H9 (cell line): ENCODE data around the gene C1QTNF1. TPM values are rescaled to one million over a fixed set of nuclear protein-coding genes. Genes with fewer than 3 reads are reported as not detected.
A peak's percentile ranks its signal among the peaks of the same experiment; 100 is the strongest.

Source experiments
- DNase-seq: peaks from one replicate; pipeline ENCODE4 v3.0.0-alpha.2; 2017
- H2AFZ ChIP-seq: one replicate; pipeline ENCODE4 v1.6.1; 2013; ENCODE audit warnings: mild to moderate bottlenecking, low read length, control low read depth, moderate library complexity
- H2AK5ac ChIP-seq: 2 replicates; pipeline ENCODE4 v1.6.1; 2013; ENCODE audit warnings: low read length, control low read depth, mixed read lengths; ENCODE audit not compliant: insufficient read length
- H2BK120ac ChIP-seq: one replicate; pipeline ENCODE4 v1.6.1; 2013; ENCODE audit warnings: low read depth, mild to moderate bottlenecking, low read length, control low read depth, inconsistent platforms; ENCODE audit not compliant: poor library complexity, severe bottlenecking
- H2BK12ac ChIP-seq: 2 replicates; pipeline ENCODE4 v1.6.1; 2013; ENCODE audit warnings: low read length, control low read depth, mixed read lengths, low read depth; ENCODE audit not compliant: insufficient read length
- H2BK15ac ChIP-seq: 2 replicates; pipeline ENCODE4 v1.6.1; 2013; ENCODE audit warnings: low read depth, low read length, control low read depth
- H2BK20ac ChIP-seq: one replicate; pipeline ENCODE4 v1.6.1; 2013; ENCODE audit warnings: low read depth, mild to moderate bottlenecking, low read length, control low read depth, inconsistent platforms; ENCODE audit not compliant: poor library complexity, severe bottlenecking
- H2BK5ac ChIP-seq: 2 replicates; pipeline ENCODE4 v1.6.1; 2013; ENCODE audit warnings: low read length, control low read depth, mixed read lengths; ENCODE audit not compliant: insufficient read length
- H3K14ac ChIP-seq: 2 replicates; pipeline ENCODE4 v1.6.1; 2013; ENCODE audit warnings: low read length, control low read depth; ENCODE audit not compliant: insufficient read depth
- H3K18ac ChIP-seq: 2 replicates; pipeline ENCODE4 v1.6.1; 2013; ENCODE audit warnings: low read depth, mild to moderate bottlenecking, mixed read lengths, low read length, control low read depth; ENCODE audit not compliant: insufficient read length
- H3K23ac ChIP-seq: 2 replicates; pipeline ENCODE4 v1.6.1; 2013; ENCODE audit warnings: low read length, control low read depth, mixed read lengths, low read depth; ENCODE audit not compliant: insufficient read length
- H3K23me2 ChIP-seq: 2 replicates; pipeline ENCODE4 v1.6.1; 2013; ENCODE audit warnings: low read depth, mild to moderate bottlenecking, mixed read lengths, low read length, control low read depth; ENCODE audit not compliant: insufficient read length, poor library complexity, severe bottlenecking
- H3K27ac ChIP-seq: 2 replicates; pipeline ENCODE4 v1.5.1; 2013; ENCODE audit warnings: low read length, control low read depth, mixed read lengths, low read depth; ENCODE audit not compliant: insufficient read length
- H3K27me3 ChIP-seq: 2 replicates; pipeline ENCODE4 v1.6.1; 2013; ENCODE audit warnings: low read length, control low read depth, inconsistent platforms; ENCODE audit not compliant: insufficient read depth
- H3K4ac ChIP-seq: 2 replicates; pipeline ENCODE4 v1.6.1; 2013; ENCODE audit warnings: low read depth, mild to moderate bottlenecking, control low read depth, inconsistent platforms, low read length, moderate library complexity
- H3K4me1 ChIP-seq: 2 replicates; pipeline ENCODE4 v1.6.1; 2013; ENCODE audit warnings: low read length, control low read depth, inconsistent platforms; ENCODE audit not compliant: insufficient read depth
- H3K4me2 ChIP-seq: 2 replicates; pipeline ENCODE4 v1.6.1; 2013; ENCODE audit warnings: low read length, control low read depth, mixed read lengths; ENCODE audit not compliant: insufficient read length, insufficient read depth
- H3K56ac ChIP-seq: 2 replicates; pipeline ENCODE4 v1.6.1; 2013; ENCODE audit warnings: low read depth, mild to moderate bottlenecking, mixed read lengths, low read length, control low read depth; ENCODE audit not compliant: insufficient read length
- H3K79me1 ChIP-seq: 2 replicates; pipeline ENCODE4 v1.6.1; 2013; ENCODE audit warnings: low read depth, mild to moderate bottlenecking, moderate library complexity, low read length, control low read depth, inconsistent platforms; ENCODE audit not compliant: insufficient read depth, poor library complexity, severe bottlenecking
- H3K79me2 ChIP-seq: 2 replicates; pipeline ENCODE4 v1.6.1; 2013; ENCODE audit warnings: low read length, control low read depth, inconsistent platforms; ENCODE audit not compliant: insufficient read depth
- H3K9ac ChIP-seq: 2 replicates; pipeline ENCODE4 v1.6.1; 2013; ENCODE audit warnings: low read length, control low read depth, mixed read lengths; ENCODE audit not compliant: insufficient read length; ENCODE audit errors: extremely low read depth
- H3K9me3 ChIP-seq: one replicate; pipeline ENCODE4 v1.6.1; 2013; ENCODE audit warnings: low read depth, low read length, inconsistent platforms; ENCODE audit not compliant: control insufficient read depth
- H3T11ph ChIP-seq: one replicate; pipeline ENCODE4 v1.6.1; 2013; ENCODE audit warnings: mild to moderate bottlenecking, low read length, control low read depth, inconsistent platforms
- H4K20me1 ChIP-seq: one replicate; pipeline ENCODE4 v1.6.1; 2013; ENCODE audit not compliant: control insufficient read depth, insufficient read length, insufficient read depth
- H4K5ac ChIP-seq: 2 replicates; pipeline ENCODE4 v1.6.1; 2013; ENCODE audit warnings: low read depth, mild to moderate bottlenecking, mixed read lengths, low read length, control low read depth; ENCODE audit not compliant: insufficient read length
- H4K8ac ChIP-seq: replicated peaks from 2 replicates; pipeline ENCODE4 v1.6.1; 2013; ENCODE audit warnings: low read length, control low read depth, mixed read lengths, low read depth; ENCODE audit not compliant: insufficient read length
- H4K91ac ChIP-seq: 2 replicates; pipeline ENCODE4 v1.6.1; 2013; ENCODE audit warnings: low read depth, mild to moderate bottlenecking, moderate library complexity, mixed read lengths, low read length, control low read depth; ENCODE audit not compliant: insufficient read length
- H3K27ac Mint-ChIP-seq, 3 experiments: 2 replicates in 2 of 3; 3 replicates in 1 of 3; pipeline ENCODE4 v1.8.0; 2020 to 2021; ENCODE audit warnings: mixed read lengths in 3 of 3, mild to moderate bottlenecking in 1 of 3, moderate library complexity in 1 of 3
- H3K27me3 Mint-ChIP-seq: 2 replicates; pipeline ENCODE4 v1.8.0; 2021; ENCODE audit warnings: low read depth, mild to moderate bottlenecking, moderate library complexity, mixed read lengths
- H3K36me3 Mint-ChIP-seq, 3 experiments: 2 replicates in 2 of 3; 3 replicates in 1 of 3; pipeline ENCODE4 v1.8.0; 2020 to 2021; ENCODE audit warnings: low read depth in 3 of 3, mixed read lengths in 3 of 3; ENCODE audit not compliant: insufficient read depth in 1 of 3
- H3K4me1 Mint-ChIP-seq, 2 experiments: 2 replicates each; pipeline ENCODE4 v1.8.0; 2020; ENCODE audit warnings: mixed read lengths in 2 of 2
- H3K4me3 Mint-ChIP-seq, 2 experiments: 2 replicates in 1 of 2; 3 replicates in 1 of 2; pipeline ENCODE4 v1.8.0; 2020 to 2021; ENCODE audit warnings: mild to moderate bottlenecking in 2 of 2, mixed read lengths in 2 of 2, moderate library complexity in 1 of 2
- H3K9me3 Mint-ChIP-seq, 2 experiments: 2 replicates in 1 of 2; 3 replicates in 1 of 2; pipeline ENCODE4 v1.8.0; 2020; ENCODE audit warnings: mild to moderate bottlenecking in 2 of 2, mixed read lengths in 2 of 2, moderate library complexity in 1 of 2
- WGBS: extraction: QIAGEN DNeasy Blood & Tissue Kit; methylation state at CpG from one replicate; pipeline ENCODE4 v1.1.7; 2013; ENCODE audit warnings: missing lambda C conversion rate, low lambda C conversion rate, mixed read lengths; ENCODE audit not compliant: insufficient read length; ENCODE audit errors: extremely low coverage; 5-methylcytosine and 5-hydroxymethylcytosine counted together
- total RNA-seq: library from RNA; stranded (reverse); gene quantifications from 2 replicates; pipeline ENCODE4 v1.2.1, GENCODE V29; 2021
- TF ChIP-seq, protein P1 (sequence below): fragments of 200-600 bp; sonication (generic); conservative IDR thresholded peaks from 3 replicates; pipeline ENCODE4 v1.8.0; 2021; ENCODE audit warnings: antibody characterized with exemption, mild to moderate bottlenecking

Gene C1QTNF1
- total RNA-seq, 1 experiment from 2014 or later: 0.96 TPM

DNA sequence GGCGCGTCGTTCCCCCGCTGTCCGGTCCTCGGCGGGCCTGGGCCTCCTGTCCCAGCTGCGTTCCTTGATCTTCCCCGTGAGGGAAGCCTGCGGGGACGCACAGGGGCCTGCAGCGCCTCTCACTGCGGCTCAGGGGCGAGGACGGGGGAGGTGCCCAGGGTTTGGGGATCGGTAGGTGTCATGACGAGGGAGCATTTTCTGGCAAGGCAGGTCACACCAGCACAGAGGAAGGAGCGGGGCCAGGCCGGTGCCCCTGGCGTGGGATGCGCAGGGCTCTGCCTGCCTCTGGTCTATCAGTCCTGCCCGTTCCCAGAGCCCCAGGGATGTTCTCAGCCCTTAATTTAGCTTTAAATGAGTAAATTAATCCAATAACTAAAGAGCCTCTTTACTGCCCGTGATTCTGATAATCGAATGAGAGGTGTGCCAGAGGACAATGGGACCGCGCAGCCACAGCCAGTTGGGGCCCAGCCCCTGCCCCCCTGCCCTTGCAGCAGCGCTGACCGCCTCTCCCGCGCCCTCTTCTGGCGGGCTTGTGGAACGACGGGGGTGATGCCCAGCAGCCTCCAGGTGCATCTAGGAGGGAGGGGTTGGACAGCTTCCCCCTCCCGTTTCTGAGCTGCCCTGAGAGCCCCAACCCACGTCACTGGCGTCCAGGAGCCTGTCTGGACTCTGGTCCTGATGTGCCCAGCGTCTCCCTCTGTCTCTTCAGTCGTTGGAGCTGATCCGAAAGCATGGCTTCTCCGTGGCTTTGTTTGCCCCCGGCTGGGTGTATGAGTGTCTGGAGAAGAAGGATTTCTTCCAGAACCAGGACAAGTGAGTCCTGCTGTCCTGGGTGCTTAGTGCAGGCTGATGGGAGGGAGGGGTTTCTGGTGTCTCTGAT is 58.6 kb downstream of the C1QTNF1 start:
- TF ChIP-seq, protein P1, sequence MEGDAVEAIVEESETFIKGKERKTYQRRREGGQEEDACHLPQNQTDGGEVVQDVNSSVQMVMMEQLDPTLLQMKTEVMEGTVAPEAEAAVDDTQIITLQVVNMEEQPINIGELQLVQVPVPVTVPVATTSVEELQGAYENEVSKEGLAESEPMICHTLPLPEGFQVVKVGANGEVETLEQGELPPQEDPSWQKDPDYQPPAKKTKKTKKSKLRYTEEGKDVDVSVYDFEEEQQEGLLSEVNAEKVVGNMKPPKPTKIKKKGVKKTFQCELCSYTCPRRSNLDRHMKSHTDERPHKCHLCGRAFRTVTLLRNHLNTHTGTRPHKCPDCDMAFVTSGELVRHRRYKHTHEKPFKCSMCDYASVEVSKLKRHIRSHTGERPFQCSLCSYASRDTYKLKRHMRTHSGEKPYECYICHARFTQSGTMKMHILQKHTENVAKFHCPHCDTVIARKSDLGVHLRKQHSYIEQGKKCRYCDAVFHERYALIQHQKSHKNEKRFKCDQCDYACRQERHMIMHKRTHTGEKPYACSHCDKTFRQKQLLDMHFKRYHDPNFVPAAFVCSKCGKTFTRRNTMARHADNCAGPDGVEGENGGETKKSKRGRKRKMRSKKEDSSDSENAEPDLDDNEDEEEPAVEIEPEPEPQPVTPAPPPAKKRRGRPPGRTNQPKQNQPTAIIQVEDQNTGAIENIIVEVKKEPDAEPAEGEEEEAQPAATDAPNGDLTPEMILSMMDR: peak; percentile 96
- H3K9me3 Mint-ChIP-seq: peaks cover 0 to 3% of the 10 kb centered on the region in 2 experiments; a peak in 2 of 5 replicates
- Histone ChIP-seq H4K5ac (no peak overlapping the region), H3K27me3 (no peaks in the 10 kb centered on the region), H2BK5ac (no peak overlapping the region), H3K4ac (no peak overlapping the region), H2BK120ac (no peak overlapping the region), H3T11ph (no peak overlapping the region), H2BK12ac (no peak overlapping the region), H3K23ac (no peak overlapping the region), H2BK20ac (no peak overlapping the region), H3K9me3 (no peaks in the 10 kb centered on the region), H3K79me1 (no peaks in the 10 kb centered on the region), H2BK15ac (no peak overlapping the region), H4K91ac (no peak overlapping the region), H4K8ac (no peak overlapping the region), H3K18ac (no peak overlapping the region), H3K27ac (no peak overlapping the region), H2AFZ (no peak overlapping the region), H3K14ac (no peak overlapping the region), H3K4me1 (no peaks in the 10 kb centered on the region), H3K23me2 (no peaks in the 10 kb centered on the region), H3K4me2 (no peak overlapping the region), H4K20me1 (no peaks in the 10 kb centered on the region), H3K56ac (no peak overlapping the region), H2AK5ac (no peak overlapping the region), H3K79me2 (no peaks in the 10 kb centered on the region), H3K9ac (no peak overlapping the region)
- peaks cover 15 to 50% (median 38%) of the 10 kb centered on the region in 3 experiments for H3K36me3 Mint-ChIP-seq
- no CpG with 5 or more reads among the region's 41 CpGs for whole genome bisulfite sequencing
- 0 out of 7 replicates have a peak overlapping the region, but pooled peaks of 1 of the 3 experiments have one; percentile 49 for H3K27ac Mint-ChIP-seq
- no peaks in the 10 kb centered on the region; the same call in 1 of the 2 replicates for H3K27me3 Mint-ChIP-seq
- DNase-seq: peak; percentile 87
- H3K4me3 Mint-ChIP-seq: no peak overlapping the region
- no peaks in the 10 kb centered on the region for H3K4me1 Mint-ChIP-seq
